Omental fat pad (tissue), 4 donors: Measurements from ENCODE around the gene MUC4. TPM values are rescaled to one million over a fixed set of nuclear protein-coding genes. Genes with fewer than 3 reads are reported as not detected.
"Not testable (repeated sequence)": the region's sequence is repeated elsewhere in the genome, so short reads cannot be mapped to it uniquely, and the experiment has no call there.

Experiments used
- ATAC-seq: fragments of 150-250 bp; one replicate; pipeline ENCODE4 v1.9.1; 2016; ENCODE audit warnings: mild to moderate bottlenecking, moderate library complexity; ENCODE audit not compliant: low FRiP score
- DNase-seq: peaks from one replicate; pipeline ENCODE4 v3.0.0-alpha.2; 2019; ENCODE audit warnings: low spot score
- total RNA-seq, 4 donors: library from RNA; depleted of rRNA; stranded (reverse); fragments of >200 nt; gene quantifications; one replicate each; pipeline ENCODE4 v1.1.0, GENCODE V29; 2016
- TF ChIP-seq, protein P1 (sequence below), 3 donors: fragments of 450-650 bp; IDR thresholded peaks; one replicate each; pipeline ENCODE4 v1.5.1; 2016 to 2017; ENCODE audit warnings: antibody characterized with exemption in 3 of 3, mild to moderate bottlenecking in 3 of 3, moderate library complexity in 2 of 3

Gene MUC4
- total RNA-seq, 4 donors from 2014 or later, result 0.09 TPM; not detected in 3

DNA sequence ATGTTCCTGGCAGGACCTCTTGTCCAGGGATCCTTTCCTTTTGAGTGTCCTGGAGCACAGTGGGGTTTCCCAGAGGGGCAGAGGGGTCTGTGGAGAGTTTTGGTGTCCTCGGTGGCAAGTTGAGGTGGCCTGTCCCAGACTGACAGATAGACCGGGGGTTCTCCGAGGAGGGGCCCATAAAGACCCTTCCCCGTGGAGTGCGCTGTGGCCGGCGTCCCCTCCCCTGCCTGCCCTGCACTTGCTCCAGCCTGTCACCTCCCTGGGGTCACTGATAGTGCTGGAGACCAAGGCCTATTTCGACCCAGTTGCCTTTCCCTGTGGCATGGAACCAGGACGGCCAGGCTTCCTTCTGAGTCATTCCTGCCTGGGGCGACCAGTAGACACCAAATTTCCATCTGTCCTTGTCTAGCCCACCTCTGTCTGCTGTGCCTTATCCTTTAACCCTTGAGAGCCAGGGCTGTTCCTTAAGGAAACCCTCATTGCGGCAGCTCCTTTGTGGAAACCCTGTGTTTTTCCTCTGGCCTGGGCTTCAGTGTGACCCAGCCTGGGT is 2.9 kb downstream of the MUC4 start:
- DNase-seq, result no peak
- no peak for ATAC-seq
- TF ChIP-seq, protein P1, sequence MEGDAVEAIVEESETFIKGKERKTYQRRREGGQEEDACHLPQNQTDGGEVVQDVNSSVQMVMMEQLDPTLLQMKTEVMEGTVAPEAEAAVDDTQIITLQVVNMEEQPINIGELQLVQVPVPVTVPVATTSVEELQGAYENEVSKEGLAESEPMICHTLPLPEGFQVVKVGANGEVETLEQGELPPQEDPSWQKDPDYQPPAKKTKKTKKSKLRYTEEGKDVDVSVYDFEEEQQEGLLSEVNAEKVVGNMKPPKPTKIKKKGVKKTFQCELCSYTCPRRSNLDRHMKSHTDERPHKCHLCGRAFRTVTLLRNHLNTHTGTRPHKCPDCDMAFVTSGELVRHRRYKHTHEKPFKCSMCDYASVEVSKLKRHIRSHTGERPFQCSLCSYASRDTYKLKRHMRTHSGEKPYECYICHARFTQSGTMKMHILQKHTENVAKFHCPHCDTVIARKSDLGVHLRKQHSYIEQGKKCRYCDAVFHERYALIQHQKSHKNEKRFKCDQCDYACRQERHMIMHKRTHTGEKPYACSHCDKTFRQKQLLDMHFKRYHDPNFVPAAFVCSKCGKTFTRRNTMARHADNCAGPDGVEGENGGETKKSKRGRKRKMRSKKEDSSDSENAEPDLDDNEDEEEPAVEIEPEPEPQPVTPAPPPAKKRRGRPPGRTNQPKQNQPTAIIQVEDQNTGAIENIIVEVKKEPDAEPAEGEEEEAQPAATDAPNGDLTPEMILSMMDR (IDR thresholded peaks at IDR 0.05), result no peak

DNA sequence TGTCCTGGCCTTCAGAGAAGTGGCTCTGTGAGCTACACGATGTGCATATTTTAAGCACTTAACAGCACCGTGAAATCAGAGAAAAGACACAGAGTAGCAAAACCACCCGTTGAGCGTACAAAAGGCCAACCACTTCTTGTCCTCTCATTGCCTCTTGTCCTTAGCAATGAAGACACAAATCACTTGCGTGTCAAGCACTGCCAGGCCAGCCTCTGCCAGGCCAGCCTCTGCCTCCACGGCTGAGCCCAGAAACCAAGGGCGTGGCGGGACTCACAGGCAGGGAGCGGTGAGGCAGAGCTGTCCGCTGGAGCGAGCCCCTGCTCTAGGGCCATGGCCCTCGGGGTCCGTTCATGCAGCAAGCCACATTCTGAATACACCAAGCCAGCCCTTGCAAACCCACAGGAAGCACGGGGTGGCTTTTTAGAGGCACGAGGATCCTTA is 4.0 kb downstream of the MUC4 start:
- DNase-seq (no peak), ATAC-seq (no peak)
- TF ChIP-seq, protein P1 (IDR thresholded peaks at IDR 0.05), result no peak

DNA sequence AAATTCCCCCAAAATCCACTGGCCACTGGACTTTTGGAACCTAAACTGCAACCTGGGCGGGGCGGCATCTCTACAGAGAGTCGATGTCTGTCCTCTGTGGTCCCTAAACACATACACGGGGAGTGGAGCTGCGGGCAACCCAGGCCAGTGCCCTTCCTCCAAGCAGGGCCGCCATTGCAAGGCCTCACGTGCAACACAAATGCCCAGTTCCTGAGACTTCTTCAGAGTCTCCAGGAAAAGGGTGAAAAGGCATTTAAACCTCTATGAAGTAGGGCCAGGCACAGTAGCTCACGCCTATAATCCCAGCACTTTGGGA is 4.9 kb downstream of the MUC4 start:
- TF ChIP-seq, protein P1 (IDR thresholded peaks at IDR 0.05), result no peak
- DNase-seq (no peak), ATAC-seq (no peak)

DNA sequence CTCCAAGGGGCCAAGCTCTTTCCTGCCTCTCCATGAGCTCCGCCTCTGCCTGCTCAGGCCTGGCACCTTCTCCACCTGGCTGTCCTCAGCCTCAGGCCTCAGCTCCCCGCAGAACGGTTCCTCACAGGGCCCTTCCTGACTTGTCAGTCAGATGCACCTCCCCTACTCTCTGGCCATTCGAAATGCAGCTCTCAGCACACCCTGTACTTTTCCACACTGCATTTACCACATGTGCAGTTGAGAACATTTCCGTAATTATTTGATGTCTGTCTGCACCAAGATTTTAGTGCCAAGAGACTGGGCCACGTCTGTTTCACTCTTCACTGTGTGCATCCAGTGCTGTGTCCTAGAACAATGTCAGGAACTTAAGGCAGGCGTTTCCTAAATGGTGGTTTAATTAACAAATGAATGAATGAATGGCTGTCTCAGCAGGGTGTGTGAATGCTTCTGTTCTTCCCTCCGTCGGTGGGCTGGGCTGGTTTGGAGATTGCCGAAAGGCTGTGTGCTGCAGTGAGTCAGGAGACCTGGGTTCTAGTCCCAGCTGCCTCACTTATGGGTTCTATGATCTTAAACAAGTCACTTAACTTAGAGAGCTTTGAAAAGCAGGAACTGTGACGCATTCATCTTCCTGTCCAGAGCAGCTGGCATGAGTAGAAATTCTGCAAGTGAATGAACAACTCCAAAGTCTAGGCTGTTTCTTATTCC is 5.4 kb downstream of the MUC4 start:
- TF ChIP-seq, protein P1 (IDR thresholded peaks at IDR 0.05), result no peak
- no peak for DNase-seq
- ATAC-seq, result no peak

DNA sequence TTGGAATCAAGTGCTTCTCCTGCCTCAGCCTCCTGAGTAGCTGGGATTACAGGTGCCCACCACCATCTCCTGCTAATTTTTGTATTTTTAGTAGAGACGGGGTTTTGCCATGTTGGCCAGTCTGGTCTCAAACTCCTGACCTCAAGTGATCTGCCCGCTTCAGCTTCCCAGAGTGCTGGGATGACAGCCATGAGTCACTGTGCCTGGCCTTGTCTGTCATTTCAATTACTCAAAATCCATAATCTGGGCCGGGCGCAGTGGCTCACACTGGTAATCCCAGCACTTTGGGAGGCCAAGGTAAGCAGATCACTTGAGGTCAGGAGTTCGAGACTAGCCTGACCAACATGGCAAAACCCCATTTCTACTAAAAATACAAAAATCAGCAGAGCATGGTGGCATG is 6.1 kb downstream of the MUC4 start:
- ATAC-seq, DNase-seq: not testable (repeated sequence)

DNA sequence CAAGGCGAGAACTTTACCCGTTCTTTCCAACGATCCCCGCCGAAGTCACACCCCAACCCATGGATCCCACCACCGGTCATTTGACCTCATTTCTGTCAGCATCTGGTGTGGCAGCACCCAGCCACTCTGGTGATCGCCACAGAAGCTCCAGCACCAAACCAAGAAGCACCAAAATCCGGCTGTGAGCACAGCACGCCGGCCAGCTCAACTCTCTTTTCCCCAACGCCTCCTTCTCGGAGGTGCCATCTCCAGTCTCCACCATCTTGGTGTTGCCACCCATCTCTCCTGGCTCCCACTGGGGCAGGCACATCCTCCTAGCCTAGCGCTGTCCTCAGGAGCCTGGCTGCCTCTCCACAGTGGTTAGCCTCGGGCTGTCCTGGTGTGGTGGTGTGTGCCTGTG is 6.5 kb downstream of the MUC4 start:
- ATAC-seq (no peak), DNase-seq (no peak)
- TF ChIP-seq, protein P1 (IDR thresholded peaks at IDR 0.05), result no peak

DNA sequence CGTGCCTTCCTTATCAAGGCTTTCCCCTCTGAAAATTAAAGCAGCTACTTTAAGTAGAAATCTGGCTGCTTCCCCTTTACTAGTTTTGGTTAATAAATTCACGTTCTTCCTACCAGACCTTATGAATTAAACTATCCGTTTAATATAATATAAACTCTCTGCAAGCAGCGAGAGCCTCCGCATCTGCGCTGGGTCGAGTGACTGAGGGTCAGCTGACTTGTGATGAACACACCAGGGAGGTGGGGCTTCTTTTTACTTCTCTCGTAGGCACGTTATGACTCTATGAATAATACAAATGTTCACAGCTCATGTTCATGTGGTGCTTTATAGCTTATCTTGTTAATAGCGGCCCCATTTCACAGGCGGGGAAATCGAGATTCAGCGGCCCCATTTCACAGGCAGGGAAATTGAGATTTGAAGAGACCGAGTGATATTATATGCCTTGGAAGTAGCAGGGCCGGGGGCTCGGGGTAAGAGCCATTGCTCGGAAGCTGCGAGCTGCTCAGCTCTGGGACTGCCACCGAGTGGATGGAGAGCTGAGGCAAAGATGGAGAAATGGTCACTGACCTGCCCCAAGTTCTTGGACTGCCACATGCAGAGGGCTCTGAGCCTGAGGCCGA is 8.3 kb downstream of the MUC4 start:
- no peak for DNase-seq
- ATAC-seq, result peak; percentile 70
- TF ChIP-seq, protein P1 (IDR thresholded peaks at IDR 0.05), result no peak
